ENCODE measurements around the gene ABHD10.
A peak's percentile ranks its signal among the peaks of the same experiment; 100 is the strongest.

The ABHD10 gene

GRCh38 chr3:112002096-112002971, 23.5 kb downstream of the ABHD10 start:
- no peak for DNase-seq

- no peak for DNase-seq
These were observed 24.7 kb downstream of the ABHD10 start for GRCh38 chr3:112003321-112004080.

DNA sequence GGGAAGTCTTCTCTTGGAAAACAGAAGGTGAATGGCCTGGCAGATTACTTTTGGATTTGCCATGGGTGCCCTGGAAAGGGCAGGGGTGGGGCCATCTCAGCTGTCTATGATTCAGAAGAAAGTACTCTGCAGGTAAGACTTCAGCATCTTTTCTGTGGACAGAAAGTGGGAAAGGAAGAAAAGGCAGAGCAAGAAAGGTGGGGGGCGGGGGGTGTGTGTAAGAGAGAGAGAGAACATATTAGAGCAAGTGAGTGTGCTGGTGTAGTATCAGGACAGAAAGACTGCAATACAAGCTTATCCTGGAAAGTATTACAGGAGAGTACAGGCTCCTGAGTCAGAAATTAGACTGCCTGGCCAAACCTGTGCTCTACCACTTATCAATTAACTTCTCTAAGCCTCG, 25.4 kb downstream of the ABHD10 start:
- DNase-seq = no peak

GRCh38 chr3:112004669-112005068, 25.8 kb downstream of the ABHD10 start:
- no peak for DNase-seq

- no peak for DNase-seq
These were observed 26.4 kb downstream of the ABHD10 start for GRCh38 chr3:112005091-112005672.

- DNase-seq = no peak
These were observed 28.8 kb downstream of the ABHD10 start for GRCh38 chr3:112007633-112008032.

DNA sequence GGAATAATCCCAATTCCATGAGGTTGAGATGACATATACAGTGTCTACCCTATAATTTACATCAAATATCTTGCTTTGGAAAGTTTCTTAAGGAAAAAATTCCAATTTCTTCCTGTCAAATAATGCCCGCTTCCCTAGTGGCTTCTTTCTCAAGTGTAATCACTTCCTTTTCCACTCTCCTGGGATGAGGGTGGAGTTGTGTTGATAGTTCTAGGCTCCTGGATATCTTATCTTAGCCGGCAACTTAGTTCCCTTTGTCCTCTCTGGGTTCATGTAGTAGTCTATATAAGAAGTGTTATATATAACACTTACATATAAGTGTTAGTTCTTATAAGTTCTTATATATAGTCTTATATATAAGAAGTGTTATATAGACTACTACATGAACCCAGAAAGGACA, 30.8 kb downstream of the ABHD10 start:
- DNase-seq = no peak

GRCh38 chr3:112010636-112011035, 31.8 kb downstream of the ABHD10 start:
- no peak for DNase-seq

- DNase-seq = no peak
These were observed 32.6 kb downstream of the ABHD10 start for GRCh38 chr3:112011376-112011940.

GRCh38 chr3:112012205-112012992, 33.6 kb downstream of the ABHD10 start:
- DNase-seq = no peak

DNA sequence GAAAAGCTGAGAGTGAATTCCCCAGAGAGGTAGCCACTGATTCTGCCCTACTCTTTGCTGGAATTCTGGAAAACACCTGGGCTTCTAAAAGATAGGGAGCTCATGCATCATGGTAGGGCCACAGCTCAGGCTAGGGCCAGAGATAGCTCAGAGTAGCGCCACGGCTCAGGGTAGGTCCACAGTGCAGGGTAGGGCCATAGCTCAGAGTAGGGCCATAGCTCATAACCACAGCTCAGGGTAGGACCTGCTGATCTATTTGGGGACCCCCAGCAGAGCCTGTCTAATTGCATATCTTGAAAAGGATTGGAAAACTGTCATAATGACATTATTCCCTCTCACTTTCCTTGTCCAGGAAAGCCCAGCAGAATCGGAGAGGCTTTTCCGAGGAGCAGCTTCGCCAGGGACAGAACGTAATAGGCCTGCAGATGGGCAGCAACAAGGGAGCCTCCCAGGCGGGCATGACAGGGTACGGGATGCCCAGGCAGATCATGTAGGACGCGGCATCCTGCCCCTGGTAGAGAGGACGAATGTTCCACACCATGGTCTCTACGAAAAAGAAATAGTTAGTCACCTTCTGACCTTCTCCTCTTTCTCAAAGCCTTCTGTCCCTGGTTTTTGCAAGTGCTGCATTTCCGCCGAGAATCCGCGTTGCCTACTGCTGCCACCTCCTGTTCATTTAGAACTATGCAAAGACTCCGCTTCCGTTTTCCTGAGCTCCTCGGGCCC, 34.4 kb downstream of the ABHD10 start:
- DNase-seq = peak in 1 of 2 donors; percentile 40

DNA sequence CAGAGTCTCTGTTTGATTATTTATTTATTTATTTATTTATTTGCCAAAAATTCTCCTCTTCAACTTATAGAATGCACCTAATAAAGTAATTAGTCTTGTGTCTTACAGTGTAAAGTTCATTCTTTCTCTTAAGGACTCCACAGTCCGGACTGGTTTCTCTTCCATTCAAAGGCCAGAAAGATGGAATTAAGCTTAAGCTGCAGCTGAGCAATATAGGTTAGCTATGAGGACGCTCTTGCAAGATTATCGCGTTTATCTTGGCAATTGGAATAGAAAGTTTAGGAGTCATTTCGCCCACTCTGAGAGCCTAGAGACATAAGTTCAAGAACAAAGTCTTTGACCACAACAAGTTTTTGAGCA, 34.9 kb downstream of the ABHD10 start:
- no peak for DNase-seq

- DNase-seq = no peak
These were observed 38.3 kb downstream of the ABHD10 start for GRCh38 chr3:112017091-112017490.

DNA sequence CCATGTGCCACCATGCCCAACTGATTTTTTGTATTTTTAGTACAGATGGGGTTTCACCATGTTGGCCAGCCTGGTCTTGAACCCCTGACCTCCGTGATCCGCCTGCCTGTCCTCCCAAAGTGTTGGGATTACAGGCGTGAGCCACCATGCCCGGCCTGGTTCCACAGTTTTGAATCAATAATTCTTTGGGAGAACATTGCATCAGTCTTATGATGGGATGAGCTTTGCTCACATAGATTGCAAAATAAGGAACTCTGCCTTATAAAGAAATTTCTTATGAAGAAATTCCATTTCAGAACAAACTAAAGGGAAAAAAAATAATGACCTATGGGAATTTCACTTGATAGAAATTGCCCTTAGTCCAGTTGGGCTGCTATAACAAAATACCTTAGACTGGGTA, 39.9 kb downstream of the ABHD10 start:
- no peak for DNase-seq

DNA sequence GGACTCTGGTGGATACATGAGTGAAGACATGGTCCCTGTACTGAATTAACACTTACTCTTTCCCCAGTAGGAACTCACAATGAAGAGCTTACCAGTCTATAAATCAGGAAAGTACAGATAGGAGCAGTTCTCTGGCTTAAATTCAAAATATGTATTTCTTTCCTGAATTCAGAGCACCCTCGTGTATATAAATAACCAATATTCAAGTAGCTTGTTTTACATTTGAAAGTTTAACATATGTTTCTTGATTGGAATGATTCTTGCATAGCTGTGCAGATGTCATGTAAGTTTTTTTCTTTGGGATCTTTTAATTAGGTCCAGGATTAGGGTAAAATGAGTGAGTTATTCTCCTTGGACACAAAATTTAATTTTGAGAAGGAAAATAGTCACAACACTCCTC, 40.9 kb downstream of the ABHD10 start:
- no peak for DNase-seq

GRCh38 chr3:112020674-112021085, 41.9 kb downstream of the ABHD10 start:
- DNase-seq = no peak

DNA sequence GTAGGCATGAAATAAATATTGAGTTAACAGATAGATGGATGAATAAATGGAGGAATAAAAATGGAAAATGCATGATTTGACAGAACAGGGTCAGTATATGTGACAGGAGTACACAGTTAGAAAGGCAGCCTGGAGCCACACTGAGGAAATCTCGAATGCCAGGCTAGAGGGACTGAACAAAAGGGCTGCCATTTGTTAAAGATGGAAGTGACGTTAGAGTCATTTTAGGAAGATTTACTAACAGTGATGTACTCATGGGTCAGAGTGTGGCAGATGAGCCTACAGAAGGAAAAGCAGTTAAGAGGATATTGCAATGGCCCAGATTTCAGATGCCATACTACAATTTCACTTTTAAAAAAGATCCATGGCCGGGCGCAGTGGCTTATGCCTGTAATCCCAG, 48.3 kb downstream of the ABHD10 start:
- DNase-seq = no peak

DNA sequence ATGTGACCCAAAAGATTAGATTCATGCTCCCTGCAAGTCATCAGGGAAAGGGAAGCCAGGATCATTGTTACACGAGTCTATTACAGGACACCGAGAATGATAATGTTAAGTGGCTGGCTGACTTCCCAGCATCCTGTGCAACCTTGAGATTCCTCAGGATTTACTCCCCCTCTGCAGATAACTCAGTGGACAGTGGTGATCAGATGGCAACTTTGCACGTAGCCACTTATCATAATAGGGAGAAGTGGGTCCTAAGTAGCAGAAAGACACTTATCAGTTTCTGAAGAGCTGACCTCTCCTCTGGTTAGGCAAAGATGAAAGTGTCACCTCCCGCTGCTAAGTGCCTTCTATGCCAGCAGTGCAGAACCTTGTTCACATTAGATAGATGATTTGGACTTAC, 49.0 kb downstream of the ABHD10 start:
- DNase-seq = no peak

- no peak for DNase-seq
These were observed 52.1 kb downstream of the ABHD10 start for GRCh38 chr3:112030901-112031300.

- DNase-seq = no peak
These were observed 53.4 kb downstream of the ABHD10 start for GRCh38 chr3:112032098-112032731.

- no peak for DNase-seq
These were observed 55.6 kb downstream of the ABHD10 start, which contains the start of gene TMPRSS7 for GRCh38 chr3:112034436-112034835. Gene TMPRSS7, plus strand, starts transcription at chr3:112034736. Its CDS starts 110 bp downstream, at chr3:112034846.
